Measurements from ENCODE around the gene GRIN2A. TPM values are rescaled to one million over a fixed set of nuclear protein-coding genes. Genes with fewer than 3 reads are reported as not detected.

The GRIN2A gene
- total and polyA plus RNA-seq, 2 of the 8 experiments (the other 6 are each of a cell fraction or from before 2014, with no cell fraction given), result 0.18 to 1.8 TPM

GRCh38 chr16:10107081-10107480 lies 75.1 kb downstream of the GRIN2A start:
- Histone ChIP-seq H3K4me2 (ENCODE audit: insufficient read depth in 1 of 2, low read depth in 2 of 2, low read length in 2 of 2) (no peak overlapping the region), H2BK12ac (ENCODE audit: low read depth, low read length) (no peak overlapping the region), H3K4ac (replicated peaks; ENCODE audit: insufficient read length, low read depth, low read length) (no peak overlapping the region), H3K14ac (ENCODE audit: insufficient read length) (no peak overlapping the region), H3K79me1 (ENCODE audit: low read depth, low read length) (no peaks in the 10 kb centered on the region), H3K23me2 (ENCODE audit: low read depth, low read length) (no peaks in the 10 kb centered on the region), H2AK5ac (ENCODE audit: low read depth, low read length) (no peak overlapping the region), H3K56ac (replicated peaks; ENCODE audit: insufficient read length, low read depth, low read length) (no peak overlapping the region), H3K18ac (ENCODE audit: extremely low read depth, low read length) (no peak overlapping the region), H2BK15ac (ENCODE audit: low read length) (no peak overlapping the region), H3K36me3 (ENCODE audit: control insufficient read depth in 2 of 4, insufficient read depth in 4 of 4, low read length in 3 of 4) (no peaks in the 10 kb centered on the region), H3K4me1 (replicated peaks in 1 of 4; ENCODE audit: control insufficient read depth in 3 of 4, insufficient read depth in 4 of 4, low read length in 3 of 4) (no peaks in the 10 kb centered on the region), H4K5ac (ENCODE audit: insufficient read length, low read depth, low read length) (no peak overlapping the region), H3K23ac (ENCODE audit: insufficient read length) (no peak overlapping the region), H4K8ac (ENCODE audit: extremely low read depth, insufficient read depth, low read length) (no peak overlapping the region), H2AFZ (ENCODE audit: low read length) (no peak overlapping the region), H4K91ac (replicated peaks; ENCODE audit: insufficient read length, low read length) (no peak overlapping the region), H2BK20ac (ENCODE audit: low read length) (no peak overlapping the region), H3K4me3 (ENCODE audit: extremely low read depth in 1 of 4, insufficient read depth in 2 of 4, low read depth in 3 of 4, low read length in 4 of 4) (no peak overlapping the region), H3K9me3 (ENCODE audit: insufficient read depth in 2 of 2, low read depth in 1 of 2, low read length in 1 of 2) (peaks cover 0 to 2% of the 10 kb centered on the region in 2 experiments; a peak in 1 of 4 replicates), H3K27me3 (replicated peaks in 1 of 4; ENCODE audit: control insufficient read depth in 3 of 4, extremely low read depth in 1 of 4, insufficient read depth in 3 of 4, low read length in 3 of 4) (no peaks in the 10 kb centered on the region), H3K79me2 (ENCODE audit: control insufficient read depth in 1 of 2, insufficient read depth in 2 of 2, low read length in 2 of 2) (no peaks in the 10 kb centered on the region), H3K9ac (replicated peaks in 1 of 4; ENCODE audit: extremely low read depth in 1 of 4, low read depth in 3 of 4, low read length in 3 of 4) (no peak overlapping the region), H2BK5ac (ENCODE audit: low read depth, low read length) (no peak overlapping the region), H2BK120ac (replicated peaks; ENCODE audit: low read depth, low read length) (no peak overlapping the region), H3K27ac (ENCODE audit: low read depth, low read length) (no peak overlapping the region), H4K20me1 (replicated peaks in 1 of 2; ENCODE audit: control insufficient read depth in 1 of 2, insufficient read depth in 2 of 2, low read length in 2 of 2) (no peaks in the 10 kb centered on the region)
- POLR2A ChIA-PET (ENCODE audit: partially characterized antibody), result no interaction called here
- no peak for FAIRE-seq
- DNase-seq (ENCODE audit: low read depth in 1 of 2, low spot score in 2 of 2), result no peak
- 94% methylated on average over 1 of the region's 1 CpG; no CpG with 5 or more reads in 1 of the 2 experiments for WGBS, 2 experiments (ENCODE audit: extremely low coverage in 1 of 2, insufficient coverage in 1 of 2, insufficient read length in 1 of 2, insufficient replicate concordance in 2 of 2, low coverage in 1 of 2, low lambda C conversion rate in 2 of 2, missing lambda C conversion rate in 1 of 2)
- TF ChIP-seq EZH2 (IDR thresholded peaks at IDR 0.05; ENCODE audit: low read depth, low read length, severe bottlenecking), result no peak
- CTCF ChIA-PET (ENCODE audit: partially characterized antibody), result no interaction called here
